Measurements from ENCODE around the gene APCDD1L.

DNA sequence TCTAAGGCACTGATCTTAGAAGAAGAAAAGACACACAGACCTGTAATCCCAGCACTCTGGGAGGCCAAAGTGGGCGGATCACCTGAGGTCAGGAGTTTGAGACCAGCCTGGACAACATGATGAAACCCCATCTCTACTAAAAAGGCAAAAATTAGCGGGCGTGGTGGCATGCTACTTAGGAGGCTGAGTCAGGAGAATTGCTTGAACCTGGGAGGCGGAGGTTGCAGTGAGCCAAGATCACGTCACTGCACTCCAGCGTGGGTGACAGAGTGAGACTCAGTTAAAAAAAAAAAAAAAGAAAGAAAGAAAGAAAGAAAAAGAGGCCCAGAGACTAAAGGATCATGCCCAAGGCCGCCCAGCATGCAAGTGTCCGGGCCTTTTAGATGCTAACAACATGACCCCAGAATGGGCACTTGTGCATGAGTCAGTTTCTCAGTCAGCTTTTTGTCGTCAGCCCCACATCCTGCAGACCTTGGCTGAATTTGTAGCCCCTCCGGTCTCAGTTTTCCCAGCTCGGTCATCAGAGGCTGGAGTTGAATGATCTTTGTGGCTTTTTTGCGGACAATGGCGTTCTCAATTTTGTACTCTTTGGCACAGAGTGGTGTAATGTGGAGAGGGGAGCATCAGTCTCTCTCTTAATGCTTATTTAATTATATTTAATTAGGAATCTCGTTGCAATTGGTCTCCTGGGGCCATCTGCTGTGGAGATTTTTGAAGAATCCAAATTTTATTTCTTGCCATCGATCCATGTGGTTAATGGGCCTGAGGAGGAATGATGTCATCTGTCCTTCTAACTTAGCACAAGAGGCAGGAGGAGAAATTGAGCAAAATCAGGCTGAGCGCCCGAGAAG lies 30.6 kb upstream of the APCDD1L start:
- TF ChIP-seq RAD21 (IDR thresholded peaks at IDR 0.05; ENCODE audit: low read depth) (no peak), TAF1 (IDR thresholded peaks at IDR 0.05; ENCODE audit: low read depth) (no peak), FOXM1 (IDR thresholded peaks at IDR 0.05; ENCODE audit: borderline replicate concordance, low read depth) (no peak), TEAD4 (IDR thresholded peaks at IDR 0.05) (no peak), MAX (IDR thresholded peaks at IDR 0.05) (no peak), YY1 (IDR thresholded peaks at IDR 0.05; ENCODE audit: low read depth) (no peak), EP300 (IDR thresholded peaks at IDR 0.05; ENCODE audit: borderline replicate concordance) (no peak), CEBPB (IDR thresholded peaks at IDR 0.05) (no peak), NFIC (IDR thresholded peaks at IDR 0.05) (no peak), CREB1 (IDR thresholded peaks at IDR 0.05; ENCODE audit: low read depth) (no peak)
- TF ChIP-seq, protein P1, sequence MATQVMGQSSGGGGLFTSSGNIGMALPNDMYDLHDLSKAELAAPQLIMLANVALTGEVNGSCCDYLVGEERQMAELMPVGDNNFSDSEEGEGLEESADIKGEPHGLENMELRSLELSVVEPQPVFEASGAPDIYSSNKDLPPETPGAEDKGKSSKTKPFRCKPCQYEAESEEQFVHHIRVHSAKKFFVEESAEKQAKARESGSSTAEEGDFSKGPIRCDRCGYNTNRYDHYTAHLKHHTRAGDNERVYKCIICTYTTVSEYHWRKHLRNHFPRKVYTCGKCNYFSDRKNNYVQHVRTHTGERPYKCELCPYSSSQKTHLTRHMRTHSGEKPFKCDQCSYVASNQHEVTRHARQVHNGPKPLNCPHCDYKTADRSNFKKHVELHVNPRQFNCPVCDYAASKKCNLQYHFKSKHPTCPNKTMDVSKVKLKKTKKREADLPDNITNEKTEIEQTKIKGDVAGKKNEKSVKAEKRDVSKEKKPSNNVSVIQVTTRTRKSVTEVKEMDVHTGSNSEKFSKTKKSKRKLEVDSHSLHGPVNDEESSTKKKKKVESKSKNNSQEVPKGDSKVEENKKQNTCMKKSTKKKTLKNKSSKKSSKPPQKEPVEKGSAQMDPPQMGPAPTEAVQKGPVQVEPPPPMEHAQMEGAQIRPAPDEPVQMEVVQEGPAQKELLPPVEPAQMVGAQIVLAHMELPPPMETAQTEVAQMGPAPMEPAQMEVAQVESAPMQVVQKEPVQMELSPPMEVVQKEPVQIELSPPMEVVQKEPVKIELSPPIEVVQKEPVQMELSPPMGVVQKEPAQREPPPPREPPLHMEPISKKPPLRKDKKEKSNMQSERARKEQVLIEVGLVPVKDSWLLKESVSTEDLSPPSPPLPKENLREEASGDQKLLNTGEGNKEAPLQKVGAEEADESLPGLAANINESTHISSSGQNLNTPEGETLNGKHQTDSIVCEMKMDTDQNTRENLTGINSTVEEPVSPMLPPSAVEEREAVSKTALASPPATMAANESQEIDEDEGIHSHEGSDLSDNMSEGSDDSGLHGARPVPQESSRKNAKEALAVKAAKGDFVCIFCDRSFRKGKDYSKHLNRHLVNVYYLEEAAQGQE (IDR thresholded peaks at IDR 0.05; ENCODE audit: low read depth), result no peak

Data from Ishikawa (cell line).